Measurements from ENCODE around the gene LSMEM2.

DNA sequence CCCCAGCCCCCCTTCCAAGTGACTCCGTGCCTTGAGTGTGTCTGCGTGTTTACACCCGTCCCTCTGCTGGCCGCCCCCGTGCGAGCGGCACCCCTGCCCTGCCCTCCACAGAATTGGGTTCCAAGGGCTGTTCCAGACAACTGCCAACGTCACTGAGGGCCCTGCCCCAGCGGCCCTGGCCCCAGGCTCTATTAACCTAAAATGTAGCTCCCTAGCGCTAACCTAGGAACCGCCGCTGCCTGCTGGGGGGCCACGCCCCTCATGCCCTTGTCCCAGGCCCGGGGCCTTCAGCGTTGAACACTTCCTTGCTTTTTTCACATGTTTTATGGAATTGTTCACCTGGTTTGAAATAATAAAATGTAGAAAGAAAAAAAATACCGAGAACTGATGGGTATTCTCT lies 19.9 kb upstream of the LSMEM2 start:
- TF ChIP-seq CREB1 (CRISPR knock-in tag; IDR thresholded peaks at IDR 0.05; ENCODE audit: low read depth) = no peak
- TF ChIP-seq POLR2AphosphoS5 (IDR thresholded peaks at IDR 0.05; ENCODE audit: low read depth) = no peak
- TF ChIP-seq, protein P1, sequence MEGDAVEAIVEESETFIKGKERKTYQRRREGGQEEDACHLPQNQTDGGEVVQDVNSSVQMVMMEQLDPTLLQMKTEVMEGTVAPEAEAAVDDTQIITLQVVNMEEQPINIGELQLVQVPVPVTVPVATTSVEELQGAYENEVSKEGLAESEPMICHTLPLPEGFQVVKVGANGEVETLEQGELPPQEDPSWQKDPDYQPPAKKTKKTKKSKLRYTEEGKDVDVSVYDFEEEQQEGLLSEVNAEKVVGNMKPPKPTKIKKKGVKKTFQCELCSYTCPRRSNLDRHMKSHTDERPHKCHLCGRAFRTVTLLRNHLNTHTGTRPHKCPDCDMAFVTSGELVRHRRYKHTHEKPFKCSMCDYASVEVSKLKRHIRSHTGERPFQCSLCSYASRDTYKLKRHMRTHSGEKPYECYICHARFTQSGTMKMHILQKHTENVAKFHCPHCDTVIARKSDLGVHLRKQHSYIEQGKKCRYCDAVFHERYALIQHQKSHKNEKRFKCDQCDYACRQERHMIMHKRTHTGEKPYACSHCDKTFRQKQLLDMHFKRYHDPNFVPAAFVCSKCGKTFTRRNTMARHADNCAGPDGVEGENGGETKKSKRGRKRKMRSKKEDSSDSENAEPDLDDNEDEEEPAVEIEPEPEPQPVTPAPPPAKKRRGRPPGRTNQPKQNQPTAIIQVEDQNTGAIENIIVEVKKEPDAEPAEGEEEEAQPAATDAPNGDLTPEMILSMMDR (conservative IDR thresholded peaks at IDR 0.05; ENCODE audit: low read depth in 2 of 2) = no peak; a peak in 1 of 4 replicates
- no peak for TF ChIP-seq EZH2phosphoT487 (IDR thresholded peaks at IDR 0.05; ENCODE audit: unreplicated experiment)
- TF ChIP-seq, protein P2, sequence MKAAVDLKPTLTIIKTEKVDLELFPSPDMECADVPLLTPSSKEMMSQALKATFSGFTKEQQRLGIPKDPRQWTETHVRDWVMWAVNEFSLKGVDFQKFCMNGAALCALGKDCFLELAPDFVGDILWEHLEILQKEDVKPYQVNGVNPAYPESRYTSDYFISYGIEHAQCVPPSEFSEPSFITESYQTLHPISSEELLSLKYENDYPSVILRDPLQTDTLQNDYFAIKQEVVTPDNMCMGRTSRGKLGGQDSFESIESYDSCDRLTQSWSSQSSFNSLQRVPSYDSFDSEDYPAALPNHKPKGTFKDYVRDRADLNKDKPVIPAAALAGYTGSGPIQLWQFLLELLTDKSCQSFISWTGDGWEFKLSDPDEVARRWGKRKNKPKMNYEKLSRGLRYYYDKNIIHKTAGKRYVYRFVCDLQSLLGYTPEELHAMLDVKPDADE (IDR thresholded peaks at IDR 0.05) = no peak
- TF ChIP-seq, protein P3, sequence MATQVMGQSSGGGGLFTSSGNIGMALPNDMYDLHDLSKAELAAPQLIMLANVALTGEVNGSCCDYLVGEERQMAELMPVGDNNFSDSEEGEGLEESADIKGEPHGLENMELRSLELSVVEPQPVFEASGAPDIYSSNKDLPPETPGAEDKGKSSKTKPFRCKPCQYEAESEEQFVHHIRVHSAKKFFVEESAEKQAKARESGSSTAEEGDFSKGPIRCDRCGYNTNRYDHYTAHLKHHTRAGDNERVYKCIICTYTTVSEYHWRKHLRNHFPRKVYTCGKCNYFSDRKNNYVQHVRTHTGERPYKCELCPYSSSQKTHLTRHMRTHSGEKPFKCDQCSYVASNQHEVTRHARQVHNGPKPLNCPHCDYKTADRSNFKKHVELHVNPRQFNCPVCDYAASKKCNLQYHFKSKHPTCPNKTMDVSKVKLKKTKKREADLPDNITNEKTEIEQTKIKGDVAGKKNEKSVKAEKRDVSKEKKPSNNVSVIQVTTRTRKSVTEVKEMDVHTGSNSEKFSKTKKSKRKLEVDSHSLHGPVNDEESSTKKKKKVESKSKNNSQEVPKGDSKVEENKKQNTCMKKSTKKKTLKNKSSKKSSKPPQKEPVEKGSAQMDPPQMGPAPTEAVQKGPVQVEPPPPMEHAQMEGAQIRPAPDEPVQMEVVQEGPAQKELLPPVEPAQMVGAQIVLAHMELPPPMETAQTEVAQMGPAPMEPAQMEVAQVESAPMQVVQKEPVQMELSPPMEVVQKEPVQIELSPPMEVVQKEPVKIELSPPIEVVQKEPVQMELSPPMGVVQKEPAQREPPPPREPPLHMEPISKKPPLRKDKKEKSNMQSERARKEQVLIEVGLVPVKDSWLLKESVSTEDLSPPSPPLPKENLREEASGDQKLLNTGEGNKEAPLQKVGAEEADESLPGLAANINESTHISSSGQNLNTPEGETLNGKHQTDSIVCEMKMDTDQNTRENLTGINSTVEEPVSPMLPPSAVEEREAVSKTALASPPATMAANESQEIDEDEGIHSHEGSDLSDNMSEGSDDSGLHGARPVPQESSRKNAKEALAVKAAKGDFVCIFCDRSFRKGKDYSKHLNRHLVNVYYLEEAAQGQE (IDR thresholded peaks at IDR 0.05; ENCODE audit: unreplicated experiment) = no peak
- TF ChIP-seq EZH2 (IDR thresholded peaks at IDR 0.05; ENCODE audit: low read depth, unreplicated experiment) = no peak
- no peak for TF ChIP-seq STAT1 (IDR thresholded peaks at IDR 0.05; ENCODE audit: unreplicated experiment)
- no peak for TF ChIP-seq ZNF114 (CRISPR knock-in tag; IDR thresholded peaks at IDR 0.05)

All from GM23338 (cell line).